Measurements from ENCODE around the gene ATP1B3.

The ATP1B3 gene

GRCh38 chr3:141849056-141849815 is 27.2 kb upstream of the ATP1B3 start:
- Histone ChIP-seq H3K27me3 (replicated peaks; ENCODE audit: insufficient read depth, low read length) (no peaks in the 10 kb centered on the region), H3K9me3 (replicated peaks; ENCODE audit: insufficient read depth, low read length) (no peaks in the 10 kb centered on the region), H3K79me2 (ENCODE audit: low read length) (no peaks in the 10 kb centered on the region), H3K27ac (ENCODE audit: low read length) (no peak overlapping the region), H3K4me3 (ENCODE audit: low read length) (no peak overlapping the region), H3K9me2 (replicated peaks; ENCODE audit: insufficient read depth, low read length) (no peaks in the 10 kb centered on the region), H3K4me2 (ENCODE audit: low read depth, low read length) (no peak overlapping the region), H3F3A (ENCODE audit: insufficient read depth, low read length) (no peaks in the 10 kb centered on the region), H3K4me1 (ENCODE audit: low read length) (no peaks in the 10 kb centered on the region), H3K9ac (ENCODE audit: low read length) (no peak overlapping the region), H4K20me1 (ENCODE audit: insufficient read depth, low read length) (no peaks in the 10 kb centered on the region), H2AFZ (ENCODE audit: low read length) (no peak overlapping the region), H3K36me3 (replicated peaks; ENCODE audit: insufficient read depth, low read length) (no peaks in the 10 kb centered on the region)
- no peak for DNase-seq
- TF ChIP-seq CTCF (IDR thresholded peaks at IDR 0.05; ENCODE audit: low read length): no peak
- no peak for TF ChIP-seq EZH2 (optimal IDR thresholded peaks at IDR 0.05; ENCODE audit: low read depth, low read length)
- no peak for TF ChIP-seq EZH2phosphoT487 (IDR thresholded peaks at IDR 0.05; ENCODE audit: low read length)

DNA sequence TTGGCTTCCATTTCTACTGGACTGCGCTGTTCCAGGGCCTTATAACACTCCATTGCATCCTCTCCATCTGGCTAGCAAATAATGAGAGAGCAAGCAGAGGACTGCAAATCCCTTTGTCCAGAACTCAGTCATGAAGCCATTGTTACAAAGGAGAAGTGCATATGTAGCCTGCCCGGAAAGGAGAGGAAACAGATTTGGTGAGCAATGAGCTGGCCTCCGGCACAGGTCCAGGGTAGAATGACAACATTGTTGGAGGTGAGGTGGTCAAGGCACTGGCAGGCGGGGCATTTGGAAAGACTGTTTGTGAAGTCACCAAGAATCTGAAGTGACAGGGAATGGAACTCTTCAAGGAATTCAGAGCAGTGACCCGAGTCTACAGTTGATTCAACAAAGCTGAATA is 25.0 kb upstream of the ATP1B3 start:
- H3K27me3 ChIP-seq (replicated peaks; ENCODE audit: insufficient read depth, low read length): no peaks in the 10 kb centered on the region
- no peak overlapping the region for H3K4me2 ChIP-seq (ENCODE audit: low read depth, low read length)
- H3K9ac ChIP-seq (ENCODE audit: low read length): no peak overlapping the region
- H3K27ac ChIP-seq (ENCODE audit: low read length): no peak overlapping the region
- H3K9me3 ChIP-seq (replicated peaks; ENCODE audit: insufficient read depth, low read length): no peaks in the 10 kb centered on the region
- H4K20me1 ChIP-seq (ENCODE audit: insufficient read depth, low read length): no peaks in the 10 kb centered on the region
- H3K79me2 ChIP-seq (ENCODE audit: low read length): no peaks in the 10 kb centered on the region
- no peaks in the 10 kb centered on the region for H3K9me2 ChIP-seq (replicated peaks; ENCODE audit: insufficient read depth, low read length)
- no peak for DNase-seq
- H2AFZ ChIP-seq (ENCODE audit: low read length): no peak overlapping the region
- TF ChIP-seq CTCF (IDR thresholded peaks at IDR 0.05; ENCODE audit: low read length) (no peak), EZH2phosphoT487 (IDR thresholded peaks at IDR 0.05; ENCODE audit: low read length) (no peak), EZH2 (optimal IDR thresholded peaks at IDR 0.05; ENCODE audit: low read depth, low read length) (no peak)
- H3K36me3 ChIP-seq (replicated peaks; ENCODE audit: insufficient read depth, low read length): no peaks in the 10 kb centered on the region
- no peak overlapping the region for H3K4me3 ChIP-seq (ENCODE audit: low read length)
- no peaks in the 10 kb centered on the region for H3K4me1 ChIP-seq (ENCODE audit: low read length)
- no peaks in the 10 kb centered on the region for H3F3A ChIP-seq (ENCODE audit: insufficient read depth, low read length)

DNA sequence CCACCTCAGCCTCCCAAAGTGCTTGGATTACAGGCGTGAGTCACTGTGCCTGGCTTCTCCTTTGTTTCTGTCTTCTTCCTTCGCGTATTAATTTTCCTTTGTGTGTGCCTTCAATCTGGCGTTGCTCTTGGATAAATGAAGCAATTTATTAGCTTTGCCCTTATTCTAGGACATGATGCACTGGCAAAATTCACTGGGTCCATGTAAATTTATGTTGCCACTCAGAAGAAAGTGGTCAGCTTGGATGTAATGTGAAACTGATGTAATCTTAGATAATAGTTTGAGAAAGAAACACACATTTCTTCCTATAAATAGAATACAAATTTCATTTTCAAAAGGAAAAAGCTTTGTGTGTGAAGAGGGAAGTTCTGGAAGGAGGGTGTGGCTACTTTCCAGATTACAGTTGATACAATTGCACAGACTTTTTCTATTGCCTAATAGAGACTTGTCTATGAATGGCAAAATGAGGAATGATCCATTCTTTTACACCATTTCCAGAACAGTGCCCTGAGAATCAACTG is 23.3 kb upstream of the ATP1B3 start:
- H2AFZ ChIP-seq (ENCODE audit: low read length): no peak overlapping the region
- no peaks in the 10 kb centered on the region for H3K36me3 ChIP-seq (replicated peaks; ENCODE audit: insufficient read depth, low read length)
- H3K9ac ChIP-seq (ENCODE audit: low read length): no peak overlapping the region
- H3K27me3 ChIP-seq (replicated peaks; ENCODE audit: insufficient read depth, low read length): no peaks in the 10 kb centered on the region
- no peak overlapping the region for H3K27ac ChIP-seq (ENCODE audit: low read length)
- no peaks in the 10 kb centered on the region for H3K4me1 ChIP-seq (ENCODE audit: low read length)
- no peaks in the 10 kb centered on the region for H3F3A ChIP-seq (ENCODE audit: insufficient read depth, low read length)
- no peak for DNase-seq
- no peaks in the 10 kb centered on the region for H3K79me2 ChIP-seq (ENCODE audit: low read length)
- no peaks in the 10 kb centered on the region for H3K9me3 ChIP-seq (replicated peaks; ENCODE audit: insufficient read depth, low read length)
- H3K4me2 ChIP-seq (ENCODE audit: low read depth, low read length): no peak overlapping the region
- H3K4me3 ChIP-seq (ENCODE audit: low read length): no peak overlapping the region
- no peaks in the 10 kb centered on the region for H4K20me1 ChIP-seq (ENCODE audit: insufficient read depth, low read length)
- H3K9me2 ChIP-seq (replicated peaks; ENCODE audit: insufficient read depth, low read length): no peaks in the 10 kb centered on the region
- no peak for TF ChIP-seq EZH2 (optimal IDR thresholded peaks at IDR 0.05; ENCODE audit: low read depth, low read length)
- TF ChIP-seq EZH2phosphoT487 (IDR thresholded peaks at IDR 0.05; ENCODE audit: low read length): no peak
- no peak for TF ChIP-seq CTCF (IDR thresholded peaks at IDR 0.05; ENCODE audit: low read length)
